GM23338 (cell line): ENCODE data around the gene MLEC. TPM values are rescaled to one million over a fixed set of nuclear protein-coding genes. Genes with fewer than 3 reads are reported as not detected.

Source experiments
- ATAC-seq: fragments of 200-7000 bp; cut with Tn5 transposase; 3 replicates; pipeline ENCODE4 v1.9.1; 2020
- DNase-seq: peaks from one replicate; pipeline ENCODE4 v3.0.0-alpha.2; 2015; ENCODE audit warnings: low spot score
- H2AFZ ChIP-seq: fragments of 200-600 bp; sonication (generic); 2 replicates; pipeline ENCODE4 v1.8.0; 2016; ENCODE audit warnings: antibody characterized with exemption, mild to moderate bottlenecking, moderate library complexity
- H3F3A ChIP-seq: fragments of 200-600 bp; sonication (generic); replicated peaks from 2 replicates; pipeline ENCODE4 v1.8.0; 2017; ENCODE audit warnings: antibody characterized with exemption, mixed run types, low read depth
- H3K27ac ChIP-seq: fragments of 200-600 bp; sonication (generic); 2 replicates; pipeline ENCODE4 v1.6.1; 2016; ENCODE audit warnings: low read depth
- H3K27me3 ChIP-seq: fragments of 200-600 bp; sonication (generic); 2 replicates; pipeline ENCODE4 v1.8.0; 2016; ENCODE audit warnings: mild to moderate bottlenecking, mixed run types, moderate library complexity; ENCODE audit not compliant: insufficient read depth
- H3K36me3 ChIP-seq: fragments of 200-600 bp; sonication (generic); 2 replicates; pipeline ENCODE4 v1.8.0; 2016; ENCODE audit warnings: mild to moderate bottlenecking; ENCODE audit not compliant: insufficient read depth
- H3K4me1 ChIP-seq: fragments of 200-600 bp; sonication (generic); 2 replicates; pipeline ENCODE4 v1.8.0; 2016; ENCODE audit warnings: mild to moderate bottlenecking, moderate library complexity; ENCODE audit not compliant: insufficient read depth
- H3K4me2 ChIP-seq: fragments of 200-600 bp; sonication (generic); 2 replicates; pipeline ENCODE4 v1.7.1; 2017; ENCODE audit warnings: mixed run types
- H3K4me3 ChIP-seq: fragments of 200-600 bp; sonication (generic); 2 replicates; pipeline ENCODE4 v1.6.1; 2016; ENCODE audit warnings: mixed run types
- H3K79me2 ChIP-seq: fragments of 200-600 bp; sonication (generic); replicated peaks from 2 replicates; pipeline ENCODE4 v1.8.0; 2017; ENCODE audit warnings: mild to moderate bottlenecking; ENCODE audit not compliant: insufficient read depth
- H3K9me2 ChIP-seq: fragments of 200-600 bp; sonication (generic); 2 replicates; pipeline ENCODE4 v1.8.0; 2017; ENCODE audit not compliant: insufficient read depth
- H4K20me1 ChIP-seq: fragments of 200-600 bp; sonication (generic); replicated peaks from 2 replicates; pipeline ENCODE4 v1.8.0; 2017; ENCODE audit warnings: mild to moderate bottlenecking; ENCODE audit not compliant: insufficient read depth
- H3K27ac Mint-ChIP-seq: 2 replicates; pipeline ENCODE4 v1.8.0; 2020; ENCODE audit warnings: inconsistent platforms, mild to moderate bottlenecking, moderate library complexity, mixed read lengths
- H3K27me3 Mint-ChIP-seq: 3 replicates; pipeline ENCODE4 v1.8.0; 2022; ENCODE audit warnings: low read depth, mild to moderate bottlenecking, moderate library complexity, mixed read lengths, inconsistent platforms; ENCODE audit not compliant: insufficient read depth, poor library complexity
- H3K36me3 Mint-ChIP-seq: 3 replicates; pipeline ENCODE4 v1.8.0; 2021; ENCODE audit warnings: low read depth, mild to moderate bottlenecking, inconsistent platforms, moderate library complexity, mixed read lengths
- H3K4me1 Mint-ChIP-seq: 3 replicates; pipeline ENCODE4 v1.8.0; 2020; ENCODE audit warnings: mild to moderate bottlenecking, inconsistent platforms, mixed read lengths
- H3K4me3 Mint-ChIP-seq: 3 replicates; pipeline ENCODE4 v1.8.0; 2021; ENCODE audit warnings: moderate library complexity, mild to moderate bottlenecking, inconsistent platforms, mixed read lengths
- H3K9me3 Mint-ChIP-seq: 3 replicates; pipeline ENCODE4 v1.8.0; 2020; ENCODE audit warnings: moderate library complexity, mild to moderate bottlenecking, inconsistent platforms, mixed read lengths
- CTCF ChIP-seq, 2 experiments: fragments of 200-600 bp in 1 of 2; sonication (generic) in 1 of 2; conservative IDR thresholded peaks; 2 replicates each; pipeline versions ENCODE4 v1.5.1 to v1.6.1; 2016 to 2017; ENCODE audit warnings: antibody characterized with exemption in 2 of 2, low read depth in 2 of 2, mild to moderate bottlenecking in 2 of 2, moderate library complexity in 1 of 2
- EZH2phosphoT487 ChIP-seq: fragments of 200-600 bp; sonication (generic); IDR thresholded peaks from one replicate; pipeline ENCODE4 v1.8.1; 2018; ENCODE audit warnings: antibody characterized with exemption; ENCODE audit not compliant: unreplicated experiment
- POLR2AphosphoS5 ChIP-seq: IDR thresholded peaks from 2 replicates; pipeline ENCODE4 v1.6.1; 2016; ENCODE audit warnings: antibody characterized with exemption, low read depth
- REST ChIP-seq: IDR thresholded peaks from one replicate; pipeline ENCODE4 v1.6.1; 2018; ENCODE audit warnings: antibody characterized with exemption; ENCODE audit not compliant: unreplicated experiment
- polyA plus RNA-seq: library from polyadenylated mRNA; unstranded; fragments of >200 nt; fragmentation: Nextera tagmentation; extraction: Ambion mirVana; gene quantifications from 2 replicates; pipeline ENCODE4 v1.2.1, GENCODE V29; 2016
- total RNA-seq: library from RNA; depleted of rRNA; stranded (reverse); fragments of >200 nt; shearing (Covaris generic); gene quantifications from 2 replicates; pipeline ENCODE4 v1.2.3, GENCODE V29; 2014
- TF ChIP-seq, protein P1 (sequence below): IDR thresholded peaks from 2 replicates; pipeline ENCODE4 v1.6.1; 2016; ENCODE audit warnings: antibody characterized with exemption
- TF ChIP-seq, protein P2 (sequence below): fragments of 250-450 bp; sonication (Bioruptor Pico); IDR thresholded peaks from 2 replicates; pipeline ENCODE4 v1.5.0; 2020; ENCODE audit warnings: mild to moderate bottlenecking, moderate library complexity

MLEC gene
- total and polyA plus RNA-seq, 2 experiments from 2014 or later, result 225 to 264 TPM

- H3K9me3 Mint-ChIP-seq, result no peaks in the 10 kb centered on the region
- DNase-seq, result no peak
- Histone ChIP-seq H3K4me3 (no peak overlapping the region), H3K79me2 (peaks cover 9% of the 10 kb centered on the region), H4K20me1 (peaks cover 23% of the 10 kb centered on the region), H3K4me2 (no peak overlapping the region), H3K9me2 (no peaks in the 10 kb centered on the region), H3K27me3 (no peaks in the 10 kb centered on the region), H3F3A (0 out of 2 replicates have a peak, but pooled peaks cover 5% of the 10 kb centered on the region), H3K36me3 (peaks cover 25% of the 10 kb centered on the region; the same call in 1 of the 2 replicates), H3K4me1 (no peaks in the 10 kb centered on the region), H3K27ac (no peak overlapping the region), H2AFZ (no peak overlapping the region)
- H3K4me1 Mint-ChIP-seq, result no peaks in the 10 kb centered on the region
- H3K36me3 Mint-ChIP-seq, result peaks cover 46% of the 10 kb centered on the region
- TF ChIP-seq REST (no peak), CTCF (conservative IDR thresholded peaks at IDR 0.05; ENCODE audit: low read depth in 2 of 2) (no peak), EZH2phosphoT487 (no peak), POLR2AphosphoS5 (no peak)
- TF ChIP-seq, protein P1, sequence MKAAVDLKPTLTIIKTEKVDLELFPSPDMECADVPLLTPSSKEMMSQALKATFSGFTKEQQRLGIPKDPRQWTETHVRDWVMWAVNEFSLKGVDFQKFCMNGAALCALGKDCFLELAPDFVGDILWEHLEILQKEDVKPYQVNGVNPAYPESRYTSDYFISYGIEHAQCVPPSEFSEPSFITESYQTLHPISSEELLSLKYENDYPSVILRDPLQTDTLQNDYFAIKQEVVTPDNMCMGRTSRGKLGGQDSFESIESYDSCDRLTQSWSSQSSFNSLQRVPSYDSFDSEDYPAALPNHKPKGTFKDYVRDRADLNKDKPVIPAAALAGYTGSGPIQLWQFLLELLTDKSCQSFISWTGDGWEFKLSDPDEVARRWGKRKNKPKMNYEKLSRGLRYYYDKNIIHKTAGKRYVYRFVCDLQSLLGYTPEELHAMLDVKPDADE, result no peak
- TF ChIP-seq, protein P2, sequence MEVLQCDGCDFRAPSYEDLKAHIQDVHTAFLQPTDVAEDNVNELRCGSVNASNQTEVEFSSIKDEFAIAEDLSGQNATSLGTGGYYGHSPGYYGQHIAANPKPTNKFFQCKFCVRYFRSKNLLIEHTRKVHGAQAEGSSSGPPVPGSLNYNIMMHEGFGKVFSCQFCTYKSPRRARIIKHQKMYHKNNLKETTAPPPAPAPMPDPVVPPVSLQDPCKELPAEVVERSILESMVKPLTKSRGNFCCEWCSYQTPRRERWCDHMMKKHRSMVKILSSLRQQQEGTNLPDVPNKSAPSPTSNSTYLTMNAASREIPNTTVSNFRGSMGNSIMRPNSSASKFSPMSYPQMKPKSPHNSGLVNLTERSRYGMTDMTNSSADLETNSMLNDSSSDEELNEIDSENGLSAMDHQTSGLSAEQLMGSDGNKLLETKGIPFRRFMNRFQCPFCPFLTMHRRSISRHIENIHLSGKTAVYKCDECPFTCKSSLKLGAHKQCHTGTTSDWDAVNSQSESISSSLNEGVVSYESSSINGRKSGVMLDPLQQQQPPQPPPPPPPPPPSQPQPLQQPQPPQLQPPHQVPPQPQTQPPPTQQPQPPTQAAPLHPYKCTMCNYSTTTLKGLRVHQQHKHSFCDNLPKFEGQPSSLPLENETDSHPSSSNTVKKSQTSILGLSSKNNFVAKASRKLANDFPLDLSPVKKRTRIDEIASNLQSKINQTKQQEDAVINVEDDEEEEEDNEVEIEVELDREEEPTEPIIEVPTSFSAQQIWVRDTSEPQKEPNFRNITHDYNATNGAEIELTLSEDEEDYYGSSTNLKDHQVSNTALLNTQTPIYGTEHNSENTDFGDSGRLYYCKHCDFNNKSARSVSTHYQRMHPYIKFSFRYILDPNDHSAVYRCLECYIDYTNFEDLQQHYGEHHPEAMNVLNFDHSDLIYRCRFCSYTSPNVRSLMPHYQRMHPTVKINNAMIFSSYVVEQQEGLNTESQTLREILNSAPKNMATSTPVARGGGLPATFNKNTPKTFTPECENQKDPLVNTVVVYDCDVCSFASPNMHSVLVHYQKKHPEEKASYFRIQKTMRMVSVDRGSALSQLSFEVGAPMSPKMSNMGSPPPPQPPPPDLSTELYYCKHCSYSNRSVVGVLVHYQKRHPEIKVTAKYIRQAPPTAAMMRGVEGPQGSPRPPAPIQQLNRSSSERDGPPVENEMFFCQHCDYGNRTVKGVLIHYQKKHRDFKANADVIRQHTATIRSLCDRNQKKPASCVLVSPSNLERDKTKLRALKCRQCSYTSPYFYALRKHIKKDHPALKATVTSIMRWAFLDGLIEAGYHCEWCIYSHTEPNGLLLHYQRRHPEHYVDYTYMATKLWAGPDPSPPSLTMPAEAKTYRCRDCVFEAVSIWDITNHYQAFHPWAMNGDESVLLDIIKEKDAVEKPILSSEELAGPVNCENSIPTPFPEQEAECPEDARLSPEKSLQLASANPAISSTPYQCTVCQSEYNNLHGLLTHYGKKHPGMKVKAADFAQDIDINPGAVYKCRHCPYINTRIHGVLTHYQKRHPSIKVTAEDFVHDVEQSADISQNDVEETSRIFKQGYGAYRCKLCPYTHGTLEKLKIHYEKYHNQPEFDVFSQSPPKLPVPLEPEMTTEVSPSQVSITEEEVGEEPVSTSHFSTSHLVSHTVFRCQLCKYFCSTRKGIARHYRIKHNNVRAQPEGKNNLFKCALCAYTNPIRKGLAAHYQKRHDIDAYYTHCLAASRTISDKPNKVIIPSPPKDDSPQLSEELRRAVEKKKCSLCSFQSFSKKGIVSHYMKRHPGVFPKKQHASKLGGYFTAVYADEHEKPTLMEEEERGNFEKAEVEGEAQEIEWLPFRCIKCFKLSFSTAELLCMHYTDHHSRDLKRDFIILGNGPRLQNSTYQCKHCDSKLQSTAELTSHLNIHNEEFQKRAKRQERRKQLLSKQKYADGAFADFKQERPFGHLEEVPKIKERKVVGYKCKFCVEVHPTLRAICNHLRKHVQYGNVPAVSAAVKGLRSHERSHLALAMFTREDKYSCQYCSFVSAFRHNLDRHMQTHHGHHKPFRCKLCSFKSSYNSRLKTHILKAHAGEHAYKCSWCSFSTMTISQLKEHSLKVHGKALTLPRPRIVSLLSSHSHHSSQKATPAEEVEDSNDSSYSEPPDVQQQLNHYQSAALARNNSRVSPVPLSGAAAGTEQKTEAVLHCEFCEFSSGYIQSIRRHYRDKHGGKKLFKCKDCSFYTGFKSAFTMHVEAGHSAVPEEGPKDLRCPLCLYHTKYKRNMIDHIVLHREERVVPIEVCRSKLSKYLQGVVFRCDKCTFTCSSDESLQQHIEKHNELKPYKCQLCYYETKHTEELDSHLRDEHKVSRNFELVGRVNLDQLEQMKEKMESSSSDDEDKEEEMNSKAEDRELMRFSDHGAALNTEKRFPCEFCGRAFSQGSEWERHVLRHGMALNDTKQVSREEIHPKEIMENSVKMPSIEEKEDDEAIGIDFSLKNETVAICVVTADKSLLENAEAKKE (CRISPR knock-in tag), result no peak
- no peak overlapping the region for H3K27ac Mint-ChIP-seq
- no peak for ATAC-seq
- H3K4me3 Mint-ChIP-seq, result no peak overlapping the region
- peaks cover 5% of the 10 kb centered on the region for H3K27me3 Mint-ChIP-seq
These were observed 15.7 kb downstream of the MLEC start for GRCh38 chr12:120702637-120703036.
